ENCODE results near the gene GMEB2. TPM values are rescaled to one million over a fixed set of nuclear protein-coding genes. Genes with fewer than 3 reads are reported as not detected.
"Not testable (repeated sequence)": the region's sequence is repeated elsewhere in the genome, so short reads cannot be mapped to it uniquely, and the experiment has no call there.

GMEB2 gene
- total RNA-seq, 1 donor from 2014 or later = 10.0 TPM

DNA sequence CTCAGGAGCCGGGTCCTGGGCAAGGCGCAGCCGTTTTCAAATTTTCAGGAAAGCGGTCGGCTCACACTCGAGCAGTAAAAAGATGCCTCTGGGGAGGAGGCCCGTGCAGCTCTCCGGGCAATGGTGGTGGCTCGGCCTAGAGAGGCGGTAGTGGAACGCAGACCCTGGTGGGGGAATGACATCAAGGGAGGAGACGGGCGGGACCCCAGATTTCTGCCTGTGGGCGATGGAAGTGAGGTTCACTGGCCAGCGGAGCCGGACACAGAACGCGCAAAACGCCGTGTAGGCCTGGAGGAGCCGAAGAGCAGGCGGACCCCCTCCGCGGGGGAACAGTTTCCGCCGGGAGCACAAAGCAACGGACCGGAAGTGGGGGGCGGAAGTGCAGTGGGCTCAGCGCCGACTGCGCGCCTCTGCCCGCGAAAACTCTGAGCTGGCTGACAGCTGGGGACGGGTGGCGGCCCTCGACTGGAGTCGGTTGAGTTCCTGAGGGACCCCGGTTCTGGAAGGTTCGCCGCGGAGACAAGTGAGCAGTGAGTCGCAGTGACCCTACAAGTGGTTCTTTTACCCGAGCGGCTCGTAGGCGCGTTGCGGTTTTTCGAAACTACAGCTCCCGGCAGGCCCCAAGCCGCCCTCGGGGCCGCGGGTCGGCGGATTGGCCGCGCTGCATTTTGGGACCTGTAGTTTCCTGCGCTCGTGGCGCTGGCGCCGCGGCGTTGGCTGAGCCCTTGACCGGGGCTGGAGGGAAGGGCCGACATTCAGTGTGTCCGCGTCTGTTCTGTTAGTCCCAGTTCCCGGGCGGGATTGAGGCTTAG lies 31.2 kb upstream of the GMEB2 start, which contains the start of gene RTEL1:
Gene RTEL1, plus strand, starts transcription at position 376 of the 812 bp plus-strand sequence. CDS start 1,091 bp downstream, outside the sequence.
- DNase-seq (ENCODE audit: low read depth, low spot score) = peak; percentile 81

DNA sequence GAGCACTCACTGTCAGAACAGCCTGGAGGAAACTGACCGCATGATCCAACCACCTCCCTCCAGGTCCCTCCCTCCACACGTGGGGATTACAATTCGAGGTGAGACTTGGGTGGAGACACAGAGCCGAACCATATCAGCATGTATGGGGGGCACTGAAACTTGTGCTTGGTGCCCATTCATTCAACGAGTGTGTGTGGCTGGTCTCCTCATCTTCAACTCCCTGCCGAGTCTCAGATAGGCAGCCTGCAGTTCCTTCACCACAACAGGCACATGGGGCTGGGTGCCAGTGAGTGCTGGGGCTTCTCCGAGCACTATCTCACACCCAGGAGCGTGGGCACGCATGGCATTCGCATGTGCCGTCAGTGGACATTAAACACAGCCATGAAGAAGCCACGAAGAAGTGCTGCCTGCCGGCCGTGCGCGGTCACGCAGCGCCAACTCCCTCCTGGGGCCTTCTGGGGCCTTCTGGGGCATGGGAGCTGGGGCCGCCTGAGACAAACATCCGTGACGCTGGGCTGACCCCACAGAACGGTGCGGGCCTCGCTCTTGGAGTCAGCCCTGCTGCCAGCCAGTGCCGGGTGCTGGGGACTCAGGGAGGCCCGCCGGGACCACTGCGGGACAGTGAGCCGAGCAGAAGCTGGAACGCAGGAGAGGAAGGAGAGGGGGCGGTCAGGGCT lies 30.5 kb upstream of the GMEB2 start:
- DNase-seq (ENCODE audit: low read depth, low spot score) = no peak

DNA sequence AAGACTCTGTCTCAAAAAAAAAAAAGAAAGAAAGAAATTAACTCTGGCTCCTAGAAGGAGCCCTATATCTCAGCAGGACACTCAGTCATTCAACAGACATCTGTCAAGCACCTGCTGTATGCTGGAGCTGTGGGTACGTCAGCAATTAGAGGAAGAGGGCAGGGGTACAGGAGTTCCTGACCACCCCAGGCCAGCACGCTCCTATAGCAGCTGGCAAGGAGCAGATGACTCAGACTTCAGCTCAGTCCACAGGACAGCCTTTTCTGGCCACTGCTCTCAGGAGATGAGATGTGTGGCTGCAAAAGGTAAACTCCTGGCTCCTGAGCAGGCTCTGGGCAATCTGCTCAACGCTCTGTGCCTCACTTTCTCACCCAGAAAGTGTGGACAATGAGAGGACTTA lies 29.6 kb upstream of the GMEB2 start:
- DNase-seq (ENCODE audit: low read depth, low spot score) = no peak

DNA sequence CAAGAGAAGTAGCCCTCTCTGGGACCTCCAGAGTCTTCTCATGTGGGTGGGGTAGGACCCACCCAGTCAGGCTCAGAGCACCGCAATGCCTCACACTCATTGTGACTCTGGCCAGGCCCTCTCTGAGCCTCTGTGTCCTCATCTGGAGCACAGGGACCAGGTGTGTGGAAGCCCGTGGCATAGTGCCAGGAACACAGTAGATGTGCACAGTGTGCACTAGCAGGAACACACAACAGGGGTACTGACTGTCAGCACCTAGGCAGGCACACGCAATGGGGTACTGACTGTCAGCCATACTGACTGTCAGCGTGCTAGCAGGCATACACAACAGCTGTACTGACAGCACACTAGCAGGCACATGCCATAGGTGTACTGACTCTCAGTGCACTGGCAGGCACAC lies 28.3 kb upstream of the GMEB2 start:
- DNase-seq (ENCODE audit: low read depth, low spot score) = no peak

DNA sequence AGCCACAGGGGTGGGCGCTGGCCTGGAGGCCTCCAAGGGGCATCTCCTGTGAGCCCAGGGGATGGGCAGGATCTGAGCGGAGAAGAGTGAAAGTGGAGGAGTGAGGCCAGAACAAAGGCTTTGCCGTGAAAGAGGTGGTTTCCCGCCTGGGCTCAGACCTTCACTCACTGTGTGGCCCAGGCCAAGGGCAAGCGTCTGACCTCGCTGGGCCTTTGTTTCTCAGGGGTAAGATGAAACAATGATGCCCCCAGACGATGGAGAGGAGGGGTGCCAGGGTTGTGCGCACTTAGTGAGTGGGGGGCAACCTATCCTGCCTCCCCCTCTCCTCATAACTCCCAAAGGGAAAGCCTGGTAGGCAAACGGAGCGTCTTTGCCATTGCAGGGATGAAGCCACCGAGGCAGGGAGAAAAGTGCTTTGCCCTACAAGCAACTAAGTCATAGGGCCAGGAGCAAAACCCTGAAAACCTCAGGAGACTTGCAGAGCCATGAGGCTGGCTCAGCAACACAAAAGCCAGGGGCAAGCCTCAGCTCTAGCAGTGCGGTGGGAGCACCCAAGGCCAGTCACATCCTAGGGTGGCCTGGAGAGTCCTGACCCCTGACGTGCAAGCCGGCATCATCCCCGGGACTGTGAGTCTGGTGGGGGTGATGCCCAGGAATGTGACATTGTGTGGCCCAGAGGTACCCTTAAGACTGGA lies 27.2 kb upstream of the GMEB2 start:
- no peak for DNase-seq (ENCODE audit: low read depth, low spot score)

DNA sequence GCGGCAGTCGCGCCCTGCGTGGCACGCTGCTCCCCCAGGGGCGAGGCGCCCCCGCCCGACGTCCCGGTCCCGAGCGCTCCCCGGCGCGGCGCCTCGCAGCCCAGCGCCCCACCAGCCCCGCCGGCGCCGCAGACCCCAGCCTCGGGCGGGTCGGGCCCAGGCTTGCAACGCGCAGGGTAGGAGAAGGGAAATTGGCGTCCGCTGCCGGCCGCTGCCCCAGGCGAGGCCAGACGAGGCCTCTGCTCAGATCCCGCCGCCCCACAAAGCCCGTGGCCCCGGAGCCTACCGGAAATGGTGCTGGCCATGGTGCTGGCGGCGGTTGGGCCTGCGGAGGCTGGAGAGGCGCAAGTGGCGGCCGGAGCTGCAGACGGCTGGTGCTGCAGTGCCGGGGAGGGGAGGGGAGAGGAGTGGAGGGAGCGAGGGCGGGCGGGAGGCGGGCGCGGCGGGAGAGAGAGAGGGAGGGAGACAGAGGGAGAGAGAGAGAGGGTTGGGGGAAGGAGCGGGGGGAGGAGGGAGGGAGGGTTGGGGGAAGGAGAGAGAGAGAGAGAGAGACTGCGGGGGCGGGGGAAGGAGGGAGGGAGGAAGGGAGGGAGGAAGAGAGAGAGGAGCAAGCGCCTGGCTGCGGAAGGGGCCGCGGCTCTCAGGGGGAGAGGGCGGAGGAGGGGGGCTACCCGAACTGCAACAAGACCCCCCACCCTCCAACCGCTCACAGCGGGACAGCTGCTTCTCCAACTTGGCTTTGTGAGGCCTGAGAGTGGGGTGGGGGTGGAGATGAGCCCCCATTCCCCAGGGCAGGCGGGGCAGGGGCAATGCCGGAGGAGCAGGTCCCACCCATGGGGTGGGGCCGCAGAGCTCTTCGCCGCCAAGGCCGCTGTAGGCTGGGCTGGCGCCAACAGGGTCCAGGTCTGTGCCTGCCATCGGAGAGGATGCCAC lies 26.4 kb upstream of the GMEB2 start, which contains the start of gene STMN3:
Gene STMN3, minus strand, starts transcription at position 384 of the 933 bp plus-strand sequence. Its CDS starts 79 bp downstream, at position 305.
- peak; percentile 45 for DNase-seq (ENCODE audit: low read depth, low spot score)

DNA sequence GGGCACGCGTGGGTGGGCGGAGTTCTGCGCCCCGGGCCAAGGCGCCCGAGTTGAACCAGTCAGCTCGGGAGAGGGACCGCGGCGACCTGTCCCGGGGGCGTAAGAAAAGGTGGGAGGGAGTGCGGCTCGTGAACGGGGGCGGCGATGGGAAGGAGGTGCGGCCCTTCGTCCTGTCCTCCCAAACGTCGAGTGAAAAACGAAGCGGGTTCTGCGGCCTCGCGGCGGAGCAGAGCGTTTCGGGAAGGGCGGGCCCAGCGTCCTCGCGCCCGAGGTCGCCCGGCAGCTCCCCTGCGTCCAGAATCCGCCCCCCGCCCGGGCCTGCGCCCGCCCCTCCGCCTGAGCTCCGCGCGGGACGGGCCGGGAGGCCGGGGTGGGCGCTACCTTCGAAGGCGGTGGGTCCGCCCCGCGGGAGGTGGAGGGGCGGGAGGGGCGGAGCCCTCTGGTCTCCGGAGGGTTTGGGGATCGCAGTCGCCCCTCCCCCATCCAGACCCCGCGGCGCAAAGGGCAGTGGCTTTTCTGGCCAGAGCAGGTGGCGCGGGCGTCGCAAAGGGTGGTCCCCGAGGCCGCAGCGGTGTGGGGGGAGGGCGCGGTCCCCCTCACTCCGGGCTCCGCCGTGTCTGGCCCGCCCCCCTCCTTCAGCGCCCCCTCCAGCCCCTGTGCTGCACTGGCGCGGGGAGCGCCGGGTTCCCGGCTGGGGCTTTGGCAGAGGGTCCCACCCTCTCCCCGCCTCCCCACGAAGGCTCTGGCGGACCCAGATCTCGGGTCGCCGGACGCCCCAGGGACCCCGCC lies 25.5 kb upstream of the GMEB2 start:
- DNase-seq (ENCODE audit: low read depth, low spot score) = no peak

DNA sequence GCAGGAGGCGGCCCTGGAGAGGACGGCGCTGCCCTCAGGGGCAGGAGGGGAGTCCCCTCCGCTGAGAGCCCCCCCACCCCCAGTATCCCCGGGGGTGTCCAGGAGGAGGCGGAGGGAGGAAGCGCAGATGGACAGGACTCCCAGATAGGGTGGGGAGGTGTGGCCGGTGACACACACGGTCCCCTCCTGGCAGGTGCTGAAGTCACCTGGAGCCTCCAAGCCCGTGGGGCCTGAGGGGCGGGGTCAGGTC lies 25.0 kb upstream of the GMEB2 start:
- no peak for DNase-seq (ENCODE audit: low read depth, low spot score)

DNA sequence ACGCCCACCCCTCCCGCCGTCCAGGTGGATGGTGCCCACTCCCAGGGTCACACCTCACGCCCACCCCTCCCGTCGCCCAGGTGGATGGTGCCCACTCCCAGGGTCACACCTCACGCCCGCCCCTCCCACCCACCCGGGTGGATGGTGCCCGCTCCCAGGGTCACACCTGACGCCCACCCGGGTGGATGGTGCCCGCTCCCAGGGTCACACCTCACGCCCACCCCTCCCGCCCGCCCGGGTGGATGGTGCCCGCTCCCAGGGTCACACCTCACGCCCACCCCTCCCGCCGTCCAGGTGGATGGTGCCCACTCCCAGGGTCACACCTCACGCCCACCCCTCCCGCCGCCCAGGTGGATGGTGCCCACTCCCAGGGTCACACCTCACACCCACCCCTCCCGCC lies 23.6 kb upstream of the GMEB2 start:
- not testable (repeated sequence) for DNase-seq (ENCODE audit: low read depth, low spot score)

DNA sequence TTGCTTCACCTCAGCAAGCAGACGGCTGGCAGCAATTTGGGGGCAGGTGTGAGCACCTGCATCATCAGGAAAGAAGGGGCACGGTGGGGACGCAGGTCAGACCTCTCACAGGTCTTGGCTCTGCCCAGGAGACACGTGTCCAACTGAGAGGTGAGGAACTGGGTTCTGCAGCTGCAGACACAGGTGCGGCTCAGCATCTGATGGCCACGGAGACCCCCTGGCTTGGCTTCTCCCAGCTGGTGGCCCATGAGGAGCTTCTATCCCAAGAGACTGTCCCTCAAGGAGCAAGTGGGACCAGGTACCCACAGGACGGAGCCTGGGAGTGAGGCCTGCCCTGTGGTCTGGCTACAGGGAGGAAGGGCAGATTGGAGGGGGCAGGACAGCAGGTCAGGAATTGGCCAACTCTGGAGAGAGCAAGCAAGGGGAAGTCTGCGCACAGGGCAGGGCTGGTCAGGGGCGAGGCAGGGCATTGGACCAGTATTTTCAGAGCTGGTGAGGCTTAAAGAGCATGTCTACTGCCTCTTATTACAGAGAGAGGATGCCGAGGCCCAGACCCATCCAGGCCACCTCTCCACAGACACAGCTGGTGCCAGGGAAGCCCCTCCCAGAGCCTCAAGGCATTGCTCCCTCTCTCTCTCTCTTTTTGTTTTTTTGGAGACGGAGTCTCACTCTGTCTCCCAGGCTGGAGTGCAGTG lies 22.1 kb upstream of the GMEB2 start:
- DNase-seq (ENCODE audit: low read depth, low spot score) = no peak

DNA sequence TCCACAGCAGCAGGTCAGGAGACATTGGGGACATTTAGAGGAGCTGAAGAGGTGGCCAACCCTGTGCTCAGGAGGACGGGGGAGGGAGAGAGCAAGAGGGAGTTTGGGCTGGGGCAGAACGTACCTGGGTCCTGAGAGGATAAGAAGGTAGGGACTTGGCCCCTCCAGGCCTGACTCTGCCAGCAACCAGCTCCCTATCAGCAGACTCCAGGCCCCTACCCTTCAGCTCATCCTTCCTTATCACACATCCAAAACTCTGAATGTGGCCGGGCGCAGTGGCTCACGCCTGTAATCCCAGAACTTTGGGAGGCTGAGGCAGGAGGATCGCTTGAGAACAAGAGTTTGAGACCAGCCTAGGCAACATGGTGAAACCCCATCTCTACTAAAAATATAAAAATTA lies 21.3 kb upstream of the GMEB2 start:
- DNase-seq (ENCODE audit: low read depth, low spot score) = no peak

DNA sequence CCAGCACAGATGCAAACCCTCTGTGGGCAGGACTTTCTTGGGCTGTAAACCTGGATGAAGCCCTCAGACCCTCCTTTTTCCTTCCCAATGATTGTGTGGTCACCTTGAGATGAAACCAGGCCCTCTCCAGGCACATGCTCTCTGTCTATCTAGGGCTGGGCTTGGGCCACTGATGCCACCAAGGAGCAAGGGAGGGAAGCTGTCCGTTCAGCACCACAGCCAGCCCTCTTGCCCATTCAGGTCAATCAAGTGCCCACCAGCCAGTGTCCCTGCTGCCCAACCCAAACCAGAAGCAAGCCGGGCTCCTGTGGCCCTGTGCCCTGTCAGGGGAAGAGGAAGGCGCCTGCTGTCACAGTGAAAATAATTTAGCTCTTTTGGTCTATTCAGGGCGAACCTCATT lies 18.3 kb upstream of the GMEB2 start:
- no peak for DNase-seq (ENCODE audit: low read depth, low spot score)

DNA sequence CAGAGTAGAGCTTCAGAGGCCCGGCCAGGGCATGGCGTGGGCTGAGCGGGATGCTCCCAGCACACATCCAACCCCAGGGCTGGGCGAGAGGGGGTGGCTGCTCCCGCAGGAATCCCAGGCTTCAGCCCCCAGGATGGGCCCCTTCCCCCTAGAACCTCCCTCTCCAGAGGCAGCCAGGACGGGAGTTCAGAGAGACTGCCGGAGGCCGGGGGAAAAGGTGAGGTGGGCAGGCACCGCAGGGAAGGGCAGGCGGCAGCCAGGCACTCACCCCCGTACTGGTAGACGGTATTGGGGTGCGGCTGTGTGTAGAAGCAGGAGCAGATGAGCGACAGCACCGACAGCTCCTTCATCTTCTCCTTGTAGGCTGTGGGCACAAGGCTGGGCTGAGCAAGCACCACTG lies 17.0 kb upstream of the GMEB2 start:
- DNase-seq (ENCODE audit: low read depth, low spot score) = no peak

DNA sequence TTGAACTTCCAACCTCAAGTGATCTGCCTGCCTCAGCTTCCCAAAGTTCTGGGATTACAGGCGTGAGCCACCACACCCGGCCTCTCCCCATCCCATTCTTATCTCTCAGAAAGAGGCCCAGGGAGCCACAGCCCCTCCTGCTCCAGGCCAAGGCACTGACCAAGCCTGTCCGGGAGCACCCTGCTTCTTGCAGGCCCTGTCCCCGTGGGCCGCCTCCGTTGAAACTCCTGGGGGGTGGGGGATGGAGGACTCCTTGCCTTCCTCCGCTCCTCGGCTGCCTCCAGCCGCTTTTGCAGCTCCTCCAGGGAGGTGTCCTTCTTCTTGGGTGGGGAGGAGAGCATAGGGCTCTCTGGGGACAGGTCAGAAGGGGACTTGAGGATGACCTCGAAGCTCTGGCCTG lies 16.6 kb upstream of the GMEB2 start:
- no peak for DNase-seq (ENCODE audit: low read depth, low spot score)

DNA sequence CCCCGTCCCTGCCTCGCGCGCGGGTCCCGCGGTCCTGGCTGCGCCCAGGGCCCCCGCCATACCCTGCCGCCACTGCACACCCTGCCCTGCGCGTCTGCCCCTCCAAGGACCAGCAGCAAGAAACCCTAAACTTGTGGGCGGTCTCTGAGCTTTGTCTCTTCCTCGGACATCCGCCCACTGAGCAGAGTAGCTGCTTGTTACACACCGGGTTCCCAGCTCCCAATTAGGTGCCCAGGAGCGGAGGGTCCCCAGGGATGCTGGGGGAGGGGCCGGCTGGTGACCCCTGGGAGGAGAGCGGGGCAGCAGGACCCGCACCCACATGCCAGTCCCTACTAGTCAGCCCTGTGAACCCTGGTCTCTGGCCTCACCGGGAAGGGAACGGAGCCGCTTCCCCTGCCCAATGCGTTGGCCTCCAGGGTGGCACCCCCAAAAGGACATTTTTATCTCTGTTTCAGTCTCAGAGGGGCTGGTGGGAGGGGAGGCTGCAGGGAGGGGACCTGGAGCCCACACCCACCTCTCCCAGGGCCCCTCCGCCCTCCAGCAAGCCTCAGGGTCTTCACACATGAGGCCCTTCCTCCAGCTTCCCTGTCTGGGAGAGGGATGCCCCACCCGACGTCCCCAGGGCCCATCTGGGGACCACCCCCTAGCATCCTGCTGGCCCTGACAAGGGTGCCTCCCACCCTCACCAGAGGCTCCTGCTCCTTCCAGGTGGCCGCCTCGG lies 15.8 kb upstream of the GMEB2 start:
- DNase-seq (ENCODE audit: low read depth, low spot score) = no peak

DNA sequence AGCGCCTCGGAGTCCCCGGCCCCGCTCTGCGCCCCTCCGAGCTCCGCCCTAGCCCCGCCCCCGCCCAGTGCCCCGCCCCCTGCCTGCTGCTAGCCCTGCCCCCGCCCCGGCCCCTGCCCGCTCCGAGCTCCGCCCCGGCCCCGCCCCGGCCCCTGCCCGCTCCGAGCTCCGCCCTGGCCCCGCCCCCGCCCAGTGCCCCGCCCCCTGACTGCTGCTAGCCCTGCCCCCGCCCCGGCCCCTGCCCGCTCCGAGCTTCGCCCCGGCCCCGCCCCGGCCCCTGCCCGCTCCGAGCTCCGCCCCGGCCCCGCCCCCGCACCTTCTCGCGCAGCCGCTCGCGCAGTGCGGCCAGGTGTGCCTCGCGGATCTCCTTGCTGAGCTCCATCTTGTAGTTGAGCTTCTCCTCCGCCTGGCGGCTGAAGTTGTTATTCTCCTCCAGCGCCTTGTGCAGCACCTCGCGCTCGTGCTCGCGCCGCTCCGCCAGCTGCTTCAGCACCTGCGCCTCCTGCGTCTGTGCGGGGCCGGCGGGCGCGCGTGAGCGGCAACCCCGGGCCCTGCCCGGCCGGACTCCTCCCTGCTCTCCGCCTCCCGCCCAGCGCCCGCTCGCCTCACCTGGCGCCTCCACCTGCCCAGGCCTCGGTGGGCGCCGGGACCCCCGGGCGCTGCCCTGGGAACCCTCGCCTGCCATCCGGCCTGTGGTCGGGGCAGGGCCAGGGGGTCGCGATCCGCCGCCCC lies 15.1 kb upstream of the GMEB2 start:
- no peak for DNase-seq (ENCODE audit: low read depth, low spot score)

DNA sequence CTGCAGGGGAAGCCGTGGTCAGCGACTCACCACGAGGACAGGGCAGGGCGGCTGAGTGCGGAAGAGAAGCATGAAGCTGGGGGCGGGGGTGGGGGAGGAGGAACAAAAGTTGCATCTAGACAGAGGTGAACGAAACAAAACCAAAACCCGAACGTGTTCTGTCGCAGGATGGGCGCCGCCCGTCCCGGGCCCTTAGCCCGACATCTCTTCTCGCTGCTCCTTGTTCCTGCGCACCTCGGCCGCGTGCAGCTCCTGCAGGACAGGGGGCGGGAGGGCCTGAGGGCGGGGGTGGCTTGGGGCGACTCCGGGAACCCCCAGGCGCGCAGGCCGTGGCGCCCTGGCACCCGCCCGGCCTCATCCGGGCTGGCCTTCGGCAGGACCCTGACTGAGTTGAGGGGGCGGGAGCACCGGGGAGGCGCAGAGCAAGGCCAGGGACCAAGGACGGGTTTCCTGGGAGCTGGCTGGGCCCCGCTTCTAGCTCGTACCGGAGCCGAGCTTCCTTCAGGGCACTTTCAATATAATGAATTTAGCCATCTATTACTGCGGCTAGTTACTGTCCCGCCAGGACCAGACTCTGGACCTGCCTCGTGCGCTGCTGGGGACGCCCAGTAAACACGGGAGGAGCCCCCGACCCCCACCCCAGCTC lies 14.4 kb upstream of the GMEB2 start:
- DNase-seq (ENCODE audit: low read depth, low spot score) = no peak

DNA sequence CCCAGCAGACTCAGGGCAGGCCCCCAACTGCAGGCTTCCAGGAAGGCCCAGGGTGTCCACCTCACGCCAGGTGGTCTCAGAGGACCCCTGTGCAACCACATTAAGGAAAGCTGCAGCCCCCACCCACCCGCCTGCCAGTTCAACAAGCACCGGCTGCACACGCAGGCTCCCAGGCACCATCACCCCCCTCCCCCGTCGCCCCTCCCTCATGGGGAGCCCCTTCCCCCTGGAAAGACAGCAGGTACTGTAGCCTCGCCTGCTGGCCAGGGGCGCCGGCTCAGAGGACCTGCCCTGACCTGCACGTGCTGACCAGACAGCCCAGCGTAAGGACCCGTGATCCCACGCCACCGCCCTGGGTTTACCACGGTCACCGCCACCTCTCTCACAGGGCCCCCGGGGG lies 13.8 kb upstream of the GMEB2 start:
- DNase-seq (ENCODE audit: low read depth, low spot score) = not testable (repeated sequence)
